DLD1 (cell line): Measurements from ENCODE around the gene KCNC2.

Source experiments
- in situ Hi-C: cut with HindIII; loops from 2 replicates; pipeline ENCODE4 v1.10.0; 2017; ENCODE audit warnings: low sequenced_read_pairs

The KCNC2 gene

GRCh38 chr12:75065482-75065881, 144.2 kb downstream of the KCNC2 start:
- in situ Hi-C loops, result no loop called here

GRCh38 chr12:75062691-75063090, 146.9 kb downstream of the KCNC2 start:
- in situ Hi-C loops, result no loop called here

GRCh38 chr12:75058228-75058627, 151.4 kb downstream of the KCNC2 start:
- in situ Hi-C loops, result no loop called here

- in situ Hi-C loops, result no loop called here
Observed at GRCh38 chr12:75048767-75049166, 160.9 kb downstream of the KCNC2 start.

GRCh38 chr12:75047885-75048525, 161.6 kb downstream of the KCNC2 start:
- in situ Hi-C loops, result no loop called here

GRCh38 chr12:75042125-75042524, 167.5 kb downstream of the KCNC2 start:
- in situ Hi-C loops, result no loop called here

GRCh38 chr12:75041472-75041871, 168.2 kb downstream of the KCNC2 start:
- in situ Hi-C loops, result no loop called here

GRCh38 chr12:75020068-75020557, 189.5 kb downstream of the KCNC2 start:
- in situ Hi-C loops, result no loop called here

- in situ Hi-C loops, result no loop called here
Observed at GRCh38 chr12:75011120-75011519, 198.5 kb downstream of the KCNC2 start.

- in situ Hi-C loops, result no loop called here
Observed at GRCh38 chr12:75007133-75007532, 202.5 kb downstream of the KCNC2 start.

- in situ Hi-C loops, result no loop called here
Observed at GRCh38 chr12:75000120-75000519, 209.5 kb downstream of the KCNC2 start.

- in situ Hi-C loops, result no loop called here
Observed at GRCh38 chr12:74999474-74999873, 210.2 kb downstream of the KCNC2 start.
